HG03442 (cell line): ENCODE measurements around the gene ARID1B.

Experiments used
- ATAC-seq: cut with Tn5 transposase; IDR thresholded peaks from one replicate; pipeline ENCODE4 v1.9.1; 2021; ENCODE audit warnings: mild to moderate bottlenecking, moderate library complexity; ENCODE audit not compliant: unreplicated experiment

ARID1B gene

DNA sequence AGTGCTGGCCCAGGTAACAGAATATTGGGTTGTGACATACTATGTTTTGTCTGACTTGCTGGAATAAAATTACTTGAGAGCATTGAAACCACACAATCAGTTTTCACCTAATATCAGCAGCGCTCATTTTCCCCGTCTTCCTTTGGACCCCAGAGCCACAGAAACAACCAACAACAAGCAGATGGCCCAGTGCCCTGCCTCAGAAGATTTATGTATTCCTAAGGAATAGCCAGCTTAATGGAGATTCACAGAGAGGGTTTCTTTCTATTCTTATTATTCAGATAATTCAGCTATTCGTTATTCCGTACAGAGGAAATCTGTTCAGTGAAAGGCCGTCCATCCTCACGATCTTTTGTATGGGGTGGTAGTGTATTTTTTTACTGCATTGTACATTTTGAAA is 391.3 kb downstream of the ARID1B start:
- no peak for ATAC-seq

DNA sequence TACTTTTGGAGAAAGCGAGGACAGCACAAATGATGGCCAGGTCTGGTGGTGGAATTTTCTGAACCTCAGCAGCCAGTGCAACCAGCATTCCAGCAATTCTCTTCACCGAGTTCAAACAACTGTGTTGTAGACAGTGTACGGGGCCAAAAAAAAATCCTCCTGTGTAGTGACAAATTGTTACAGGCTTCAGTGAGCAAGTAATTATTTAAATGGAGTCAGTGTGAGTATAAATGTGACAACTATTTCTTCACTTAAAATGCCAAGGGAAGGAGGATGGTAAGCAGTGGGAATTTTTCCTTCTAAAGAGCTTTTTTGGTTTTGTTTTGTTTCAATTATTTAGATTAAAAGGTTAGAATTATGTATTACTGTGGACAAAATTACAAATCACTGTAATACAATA is 392.0 kb downstream of the ARID1B start:
- no peak for ATAC-seq

DNA sequence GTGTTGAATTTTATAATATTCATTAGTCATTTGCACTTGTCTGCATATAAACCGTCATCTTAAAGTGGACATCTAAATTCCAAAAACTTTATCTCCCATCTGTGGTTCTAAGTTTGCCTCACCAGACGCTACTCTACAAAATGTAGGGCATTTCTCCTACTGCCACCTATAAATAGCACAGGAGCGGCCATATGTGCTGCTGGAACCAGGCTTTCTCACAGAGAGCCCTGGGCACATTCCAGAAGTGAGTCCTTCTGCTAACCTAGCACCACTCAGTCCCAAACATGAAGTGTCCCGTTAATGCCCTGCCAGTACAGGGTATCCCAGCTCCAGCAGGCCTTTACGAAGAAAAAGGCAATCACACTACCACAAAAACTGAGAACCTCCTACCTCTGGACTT is 392.5 kb downstream of the ARID1B start:
- no peak for ATAC-seq

DNA sequence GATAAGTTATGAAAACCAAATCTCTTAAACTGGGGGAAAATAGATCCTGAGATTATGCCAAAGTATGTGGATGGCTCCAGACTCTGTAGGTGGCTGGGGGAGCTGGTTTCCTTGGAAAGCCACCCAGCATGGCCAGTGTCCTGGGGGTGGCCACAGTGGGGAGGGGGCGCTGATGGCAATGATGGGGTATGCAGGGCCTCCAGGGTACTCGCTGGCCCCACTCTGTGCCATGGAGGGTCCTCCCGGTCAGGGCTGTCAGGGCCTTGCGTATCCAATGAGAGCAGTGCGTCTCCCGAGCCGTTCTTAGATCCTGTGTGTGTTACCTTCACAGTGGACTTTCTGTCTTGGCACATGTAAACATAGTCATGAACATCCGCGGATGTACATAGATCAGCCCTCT is 393.4 kb downstream of the ARID1B start:
- ATAC-seq = no peak

DNA sequence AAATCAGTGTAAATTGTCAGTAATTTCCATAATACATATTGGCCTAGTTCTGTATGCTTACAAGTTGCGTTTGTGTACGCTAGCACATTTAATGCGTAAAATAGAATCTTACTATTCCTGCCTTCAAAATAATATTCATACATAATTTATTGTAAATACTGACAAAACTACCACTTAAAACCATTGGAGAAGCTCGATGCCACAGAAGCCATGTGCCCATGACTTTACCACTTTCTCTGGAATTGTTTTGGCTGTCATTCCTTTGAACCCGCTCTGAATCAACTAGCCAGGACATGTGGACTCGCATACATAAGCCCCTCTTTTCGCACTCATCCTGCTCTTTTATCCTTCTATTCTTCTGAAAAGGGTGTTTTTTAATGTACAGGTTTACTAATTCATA is 394.6 kb downstream of the ARID1B start:
- ATAC-seq = no peak

GRCh38 chr6:157172231-157172701 is 395.1 kb downstream of the ARID1B start:
- no peak for ATAC-seq

GRCh38 chr6:157172830-157173536 is 395.8 kb downstream of the ARID1B start:
- no peak for ATAC-seq

GRCh38 chr6:157173776-157174175 is 396.6 kb downstream of the ARID1B start:
- ATAC-seq = no peak

DNA sequence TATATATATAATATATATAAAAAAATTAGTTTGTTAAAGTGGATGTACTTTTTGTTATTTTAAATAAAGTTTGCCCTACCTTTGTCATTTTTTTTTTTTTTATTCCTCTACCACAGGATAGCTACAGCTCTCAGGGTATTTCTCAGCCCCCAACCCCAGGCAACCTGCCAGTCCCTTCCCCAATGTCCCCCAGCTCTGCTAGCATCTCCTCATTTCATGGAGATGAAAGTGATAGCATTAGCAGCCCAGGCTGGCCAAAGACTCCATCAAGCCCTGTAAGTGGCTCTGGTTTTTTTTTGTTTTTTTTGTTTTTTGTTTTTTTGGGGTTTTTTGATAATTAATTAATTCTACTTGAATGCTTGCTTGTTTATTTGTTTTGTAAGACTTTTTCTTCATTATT is 397.6 kb downstream of the ARID1B start:
- no peak for ATAC-seq

GRCh38 chr6:157177731-157178336 is 400.7 kb downstream of the ARID1B start:
- no peak for ATAC-seq

GRCh38 chr6:157181649-157182048 is 404.5 kb downstream of the ARID1B start:
- ATAC-seq = no peak

DNA sequence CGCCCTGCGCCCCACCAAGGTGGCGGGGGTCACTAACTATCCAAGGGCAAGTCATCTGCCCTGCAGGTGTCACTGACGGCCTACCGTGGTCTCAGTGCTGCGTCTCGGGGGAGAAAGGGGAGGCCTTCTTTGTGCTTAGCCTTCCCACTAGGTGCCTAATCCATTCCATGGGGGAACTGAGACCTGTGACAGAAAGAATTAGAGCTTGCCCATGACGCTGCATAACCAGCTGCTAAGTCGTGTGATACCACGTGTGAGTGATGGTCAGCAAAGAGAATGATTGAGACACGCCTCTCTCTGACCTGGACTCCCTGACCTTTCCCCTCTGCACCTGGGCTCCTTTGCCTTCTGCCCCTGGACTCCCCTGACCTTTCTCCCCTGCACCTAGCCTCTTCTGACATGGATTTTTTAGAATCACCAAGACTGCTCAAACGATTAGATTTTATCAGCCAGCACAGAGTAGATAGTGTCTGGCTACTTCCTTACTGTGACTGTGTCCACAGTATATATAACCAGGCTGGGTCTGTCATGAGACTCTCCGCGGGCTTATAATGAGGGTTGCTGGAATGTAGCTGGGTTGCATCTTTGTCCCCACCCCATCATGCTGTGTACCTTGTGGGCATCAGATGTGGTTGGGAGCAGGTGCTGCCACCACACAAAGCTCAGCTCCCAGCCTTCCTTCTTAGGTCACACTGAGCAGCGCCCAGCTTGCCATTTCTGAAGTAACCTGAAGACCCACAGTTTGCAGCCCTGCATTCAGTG is 405.5 kb downstream of the ARID1B start:
- no peak for ATAC-seq

- peak; percentile 69 for ATAC-seq
Observed at GRCh38 chr6:157184202-157185015, 407.2 kb downstream of the ARID1B start.

DNA sequence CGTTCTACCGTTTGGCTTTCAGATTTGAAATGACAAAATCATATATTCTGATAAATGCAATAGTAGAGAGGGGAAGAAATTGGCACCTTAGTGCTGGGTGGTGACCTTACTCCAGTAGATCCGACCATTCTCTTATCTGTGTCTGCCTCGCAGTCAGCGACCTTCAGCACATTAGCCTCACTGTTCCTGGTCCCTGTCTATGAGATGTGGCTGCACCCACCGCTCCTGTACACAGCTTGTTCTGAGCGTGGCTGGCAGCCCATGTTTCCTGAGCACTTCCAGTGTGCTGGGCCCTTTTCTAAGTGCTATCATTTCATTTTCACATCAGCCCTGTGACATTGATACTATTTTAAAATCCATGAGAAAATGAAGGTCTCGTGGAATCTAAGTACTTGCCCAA is 408.0 kb downstream of the ARID1B start:
- no peak for ATAC-seq

GRCh38 chr6:157185986-157186385 is 408.8 kb downstream of the ARID1B start:
- no peak for ATAC-seq

- ATAC-seq = no peak
Observed at GRCh38 chr6:157186785-157187181, 409.6 kb downstream of the ARID1B start.

DNA sequence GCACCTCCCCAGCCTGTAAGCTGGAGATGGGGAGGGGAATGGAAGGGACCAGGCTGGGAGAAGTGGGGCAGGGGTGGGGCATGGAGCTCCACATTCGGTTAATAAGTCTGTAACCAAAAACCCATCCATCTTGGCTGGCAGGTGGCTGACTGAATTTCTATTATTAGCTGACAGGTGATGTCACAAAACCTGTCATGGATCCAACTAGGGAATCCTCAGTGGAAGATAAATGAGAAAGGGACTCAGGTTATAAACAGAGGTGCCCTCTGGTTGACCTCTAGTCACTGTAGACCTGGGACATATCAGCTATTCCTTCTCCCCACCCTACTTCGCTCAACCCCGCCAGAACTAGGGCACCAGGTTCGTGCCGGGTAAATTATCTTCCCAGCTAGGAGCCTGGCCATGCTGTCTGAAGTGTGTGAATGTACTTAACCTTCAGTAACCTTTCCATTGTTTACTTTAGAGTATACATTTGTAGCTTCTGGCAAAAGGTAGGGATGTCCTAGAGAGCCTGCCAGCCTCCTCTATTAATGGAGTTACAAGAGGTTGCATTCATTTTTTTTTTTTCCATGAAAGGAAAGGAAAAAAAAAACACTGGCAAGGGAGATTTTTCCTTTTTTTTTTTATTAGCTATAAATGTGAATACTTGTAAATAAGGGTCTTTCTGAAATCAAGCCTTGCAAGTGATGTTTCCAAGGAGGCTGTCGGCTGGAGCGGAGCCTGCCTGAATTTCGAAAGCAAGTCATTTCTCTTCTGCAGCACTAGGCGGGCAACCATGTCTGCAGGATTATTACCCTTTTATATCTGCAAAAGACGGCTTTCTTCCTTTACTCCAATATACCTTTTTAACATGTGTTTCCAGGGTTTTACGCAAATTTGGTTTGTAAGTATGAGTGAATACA is 410.3 kb downstream of the ARID1B start:
- no peak for ATAC-seq

GRCh38 chr6:157188213-157188612 is 411.0 kb downstream of the ARID1B start:
- ATAC-seq = no peak

- ATAC-seq = no peak
Observed at GRCh38 chr6:157193443-157193996, 416.3 kb downstream of the ARID1B start.

DNA sequence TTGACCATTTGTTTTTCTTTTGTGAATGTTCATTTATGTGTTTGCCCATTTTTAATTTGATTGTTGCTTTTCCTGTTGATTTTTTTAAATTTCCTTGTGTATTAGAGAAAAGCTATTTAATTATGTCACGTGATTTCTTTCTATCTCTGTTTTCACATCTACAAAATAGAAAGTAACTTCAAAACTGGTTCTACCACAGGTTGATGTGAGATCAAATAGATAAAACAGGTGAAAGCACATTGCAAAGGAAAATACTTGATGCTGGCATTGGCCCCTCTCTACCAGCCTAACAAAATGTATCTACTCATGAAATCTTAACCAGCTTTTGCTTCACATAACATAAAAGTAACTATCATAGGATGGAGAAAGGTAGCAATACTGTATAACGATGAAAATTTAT is 416.9 kb downstream of the ARID1B start:
- ATAC-seq = no peak
